SHP77 treated with DMSO at 0.1 percent for 48 hours (cell line): Measurements from ENCODE around the gene NME2.
A peak's percentile ranks its signal among the peaks of the same experiment; 100 is the strongest.
"Not testable (repeated sequence)": the region's sequence is repeated elsewhere in the genome, so short reads cannot be mapped to it uniquely, and the experiment has no call there.

Experiments used
- DNase-seq: peaks from one replicate; lab custom pipeline; 2025; lab: John Stamatoyannopoulos, UW

Gene NME2

DNA sequence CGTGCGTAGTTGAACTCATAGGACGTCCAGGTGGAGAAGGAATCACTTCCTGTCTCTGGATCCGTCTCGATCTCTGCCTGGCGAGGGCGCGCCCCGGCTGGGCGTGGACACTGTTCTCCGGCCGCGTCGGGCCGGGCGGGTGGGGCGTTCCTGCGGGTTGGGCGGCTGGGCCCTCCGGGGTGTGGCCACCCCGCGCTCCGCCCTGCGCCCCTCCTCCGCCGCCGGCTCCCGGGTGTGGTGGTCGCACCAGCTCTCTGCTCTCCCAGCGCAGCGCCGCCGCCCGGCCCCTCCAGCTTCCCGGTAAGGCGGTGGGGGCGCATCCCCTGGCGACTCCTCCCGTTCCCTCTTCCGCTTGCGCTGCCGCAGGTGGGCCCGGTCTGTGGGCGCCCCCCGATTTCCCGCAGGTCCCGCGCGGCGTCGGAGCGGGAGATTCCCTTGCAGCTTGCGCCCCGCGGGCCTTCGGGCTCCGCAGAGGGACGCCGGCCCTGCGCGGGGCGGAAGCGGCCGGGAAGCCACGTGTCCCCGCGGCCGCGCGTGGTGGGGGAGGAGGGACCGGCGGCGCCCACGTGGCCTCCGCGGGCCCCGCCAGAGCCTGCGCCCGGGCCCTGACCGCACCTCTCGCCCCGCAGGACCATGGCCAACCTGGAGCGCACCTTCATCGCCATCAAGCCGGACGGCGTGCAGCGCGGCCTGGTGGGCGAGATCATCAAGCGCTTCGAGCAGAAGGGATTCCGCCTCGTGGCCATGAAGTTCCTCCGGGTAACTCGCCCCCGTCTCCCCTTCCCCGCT, at the start of gene NME2:
Gene NME2, plus strand, starts transcription at position 214 of the 789 bp plus-strand sequence. Its CDS starts 420 bp downstream, at position 634.
- DNase-seq = peak; percentile 82

DNA sequence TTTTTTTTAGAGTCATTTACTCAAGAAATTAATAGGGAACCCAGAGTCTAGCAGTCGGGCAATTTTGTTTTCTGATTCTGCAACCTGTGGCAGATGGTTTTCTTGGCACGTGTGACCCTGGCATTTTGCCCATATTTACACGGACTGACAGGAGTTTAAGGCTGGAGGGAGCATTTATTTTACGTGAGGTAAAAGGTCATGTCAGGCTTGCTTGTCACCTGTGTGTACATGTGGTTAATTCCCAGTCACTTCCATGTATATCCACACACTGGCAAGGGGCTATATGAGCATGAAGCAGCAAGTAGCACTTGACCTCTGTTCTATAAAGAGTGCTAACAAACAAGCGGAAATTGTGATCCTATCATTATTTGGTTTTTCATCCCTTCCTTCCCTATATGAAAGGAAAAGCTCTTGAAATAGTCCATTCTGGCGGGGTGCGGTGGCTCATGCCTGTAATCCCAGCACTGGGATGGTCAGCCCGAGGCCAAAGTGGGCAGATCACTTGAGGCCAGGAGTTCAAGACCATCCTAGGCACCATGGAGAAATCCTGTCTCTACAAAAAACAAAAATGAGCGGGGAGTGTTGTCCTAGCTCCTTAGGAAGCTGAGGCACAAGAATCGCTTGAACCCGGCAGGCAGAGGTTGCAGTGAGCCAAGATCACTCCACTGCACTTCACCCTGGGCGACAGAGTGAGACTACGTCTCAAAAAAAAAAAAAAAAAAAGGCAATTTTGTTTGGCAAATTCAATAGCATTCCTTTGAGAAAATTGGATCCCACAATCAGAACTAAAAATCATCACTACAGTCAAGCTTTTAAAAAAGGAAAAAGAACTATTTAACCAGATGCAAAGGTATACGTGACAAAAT, 47.6 kb upstream of the NME2 start:
- DNase-seq = peak; percentile 98

DNA sequence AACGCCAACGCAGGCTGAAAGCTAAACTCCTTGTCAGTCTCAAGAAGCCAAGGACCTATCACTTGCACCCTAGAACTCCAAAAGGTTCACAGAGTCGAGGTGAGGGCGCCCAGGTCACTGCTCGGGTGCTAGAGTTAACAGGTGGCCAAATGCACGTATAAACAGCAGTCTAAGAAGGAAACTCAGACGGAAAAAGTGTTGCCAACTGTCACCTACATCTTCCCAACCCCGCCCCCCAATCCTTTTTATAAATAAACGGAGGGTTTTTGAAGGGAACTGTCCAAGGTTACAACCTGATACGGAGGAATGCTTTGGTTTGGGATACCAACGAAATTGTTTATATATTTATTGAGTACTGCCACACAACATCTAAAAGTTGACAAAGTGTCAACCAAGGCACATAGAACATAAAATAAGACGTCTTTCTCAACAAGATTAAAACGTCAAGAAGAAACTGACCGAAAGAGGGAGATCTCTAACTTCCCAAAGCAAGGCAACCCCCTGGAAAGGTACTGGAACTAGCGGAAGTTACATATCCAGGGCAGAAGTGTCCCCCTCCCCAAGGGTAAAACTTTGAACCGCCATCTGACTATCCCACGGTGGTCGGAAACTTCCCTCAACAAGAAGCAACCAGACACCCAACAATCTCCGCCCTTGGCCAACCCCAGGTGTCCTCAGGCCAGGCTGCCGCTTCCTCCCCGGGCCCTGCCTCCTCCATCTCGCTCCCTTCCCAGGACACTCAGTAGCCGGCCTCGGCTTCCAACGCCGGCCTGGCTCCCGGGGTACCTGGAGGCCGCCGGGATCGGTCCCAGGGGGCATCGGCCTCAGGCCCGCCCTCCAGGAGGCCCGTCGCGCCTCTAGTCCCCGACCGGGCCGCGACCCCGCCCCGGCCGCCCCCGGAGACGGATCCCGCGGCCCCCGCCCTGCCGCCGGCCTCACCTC, 46.5 kb upstream of the NME2 start:
- no peak for DNase-seq

DNA sequence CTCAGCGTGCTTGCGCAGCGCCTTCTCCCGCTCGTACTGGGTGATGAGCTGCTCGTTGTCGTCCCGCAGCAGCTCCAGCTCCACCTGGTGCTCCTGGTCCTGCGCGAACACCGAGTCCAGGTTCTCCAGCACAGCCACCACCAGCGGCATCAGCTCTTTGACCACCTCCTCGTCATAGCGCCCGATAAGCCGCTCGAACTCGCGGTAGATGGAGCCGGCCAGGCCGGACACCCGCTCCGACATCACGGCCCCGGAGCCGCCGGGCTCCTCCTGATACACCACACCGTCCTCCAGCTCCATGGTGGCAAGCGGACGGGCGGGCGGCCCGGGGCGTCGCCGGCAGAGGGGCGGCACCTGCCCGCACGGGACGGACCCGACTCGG, 45.9 kb upstream of the NME2 start:
- DNase-seq = peak; percentile 30

DNA sequence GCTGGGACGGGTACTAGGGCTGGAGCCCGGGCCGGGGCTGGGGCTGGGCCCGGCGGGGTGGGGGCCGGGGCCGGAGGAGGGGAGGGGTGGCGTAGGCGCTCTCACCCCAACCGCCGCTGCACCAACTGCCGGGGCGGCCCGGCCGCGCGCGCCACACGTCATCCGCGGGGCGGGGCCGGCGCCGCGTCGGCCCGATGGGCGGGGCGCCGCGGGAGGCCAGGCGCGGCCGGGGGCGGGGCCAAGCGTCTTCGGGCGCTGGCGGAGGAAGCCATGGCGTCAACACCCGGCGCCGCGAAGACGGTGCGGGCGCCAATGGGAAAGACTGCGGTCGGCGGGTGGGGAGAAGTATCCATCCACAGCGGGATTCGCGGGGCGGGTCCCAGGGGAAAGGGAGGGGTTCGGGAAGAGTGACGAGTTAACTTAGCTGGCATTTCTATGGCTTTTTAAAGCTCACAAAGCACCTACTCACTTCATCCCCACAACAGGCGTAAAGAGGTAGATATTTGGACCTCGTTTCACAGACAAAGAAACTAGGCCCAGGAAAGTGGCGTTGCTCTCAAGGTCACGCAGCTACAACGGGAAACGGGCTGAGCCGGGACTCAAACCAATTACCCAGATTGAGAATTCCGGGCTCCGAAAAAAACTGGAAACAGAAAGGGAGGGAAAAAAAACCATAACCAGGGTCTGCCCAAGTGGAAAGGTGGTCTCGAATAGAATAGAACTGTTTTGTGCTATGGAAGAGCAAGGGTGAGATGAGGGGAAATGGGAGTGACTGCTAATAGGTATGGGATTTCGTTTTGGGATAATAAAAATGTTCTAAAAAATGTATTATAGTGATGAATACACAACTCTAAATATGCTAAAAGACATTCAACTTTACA, 45.2 kb upstream of the NME2 start, which contains the start of gene SPAG9:
Gene SPAG9, minus strand, starts transcription at position 130 of the 881 bp plus-strand sequence. CDS start 212 bp downstream, outside the sequence.
- DNase-seq = peak; percentile 95

DNA sequence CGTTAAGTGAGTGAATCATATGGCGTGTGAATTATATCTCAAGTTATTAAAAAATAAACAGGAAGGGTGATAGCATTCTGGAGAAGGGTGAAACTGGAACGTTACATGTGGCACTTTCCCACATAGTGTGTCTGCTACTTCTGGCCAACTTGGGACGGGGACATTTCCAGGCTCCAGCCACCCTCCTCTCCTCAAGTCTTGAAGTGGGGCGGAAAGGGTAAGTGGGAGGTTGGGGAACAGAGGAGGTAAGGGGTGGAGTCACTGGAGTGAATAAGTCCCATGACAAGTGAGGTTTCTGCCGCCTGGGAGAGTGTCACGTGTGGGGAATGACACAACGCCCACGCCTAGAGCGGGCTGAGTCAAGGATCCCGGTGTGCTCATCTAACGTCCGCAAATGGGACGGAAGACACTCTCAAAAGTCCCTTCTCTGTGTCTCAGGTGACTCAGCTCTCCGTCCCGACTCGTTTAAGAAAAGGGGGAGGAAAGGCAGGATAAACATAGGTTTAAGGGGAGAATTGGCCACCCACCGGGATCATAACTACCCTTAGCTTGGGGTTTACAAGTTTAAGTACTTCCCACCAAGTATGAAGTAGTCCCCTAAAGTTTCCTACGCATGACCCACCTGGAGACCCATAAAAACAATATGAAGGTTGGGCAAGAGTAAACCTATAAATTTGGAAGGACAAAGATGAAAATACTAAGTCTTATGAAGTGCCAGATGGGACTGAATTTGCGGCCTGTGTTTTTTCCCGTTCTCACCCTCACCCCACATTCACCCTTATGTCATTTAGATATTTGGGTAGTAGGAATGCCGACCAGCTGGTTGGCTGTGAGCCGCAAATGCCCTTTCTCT, 44.4 kb upstream of the NME2 start:
- peak; percentile 54 for DNase-seq

DNA sequence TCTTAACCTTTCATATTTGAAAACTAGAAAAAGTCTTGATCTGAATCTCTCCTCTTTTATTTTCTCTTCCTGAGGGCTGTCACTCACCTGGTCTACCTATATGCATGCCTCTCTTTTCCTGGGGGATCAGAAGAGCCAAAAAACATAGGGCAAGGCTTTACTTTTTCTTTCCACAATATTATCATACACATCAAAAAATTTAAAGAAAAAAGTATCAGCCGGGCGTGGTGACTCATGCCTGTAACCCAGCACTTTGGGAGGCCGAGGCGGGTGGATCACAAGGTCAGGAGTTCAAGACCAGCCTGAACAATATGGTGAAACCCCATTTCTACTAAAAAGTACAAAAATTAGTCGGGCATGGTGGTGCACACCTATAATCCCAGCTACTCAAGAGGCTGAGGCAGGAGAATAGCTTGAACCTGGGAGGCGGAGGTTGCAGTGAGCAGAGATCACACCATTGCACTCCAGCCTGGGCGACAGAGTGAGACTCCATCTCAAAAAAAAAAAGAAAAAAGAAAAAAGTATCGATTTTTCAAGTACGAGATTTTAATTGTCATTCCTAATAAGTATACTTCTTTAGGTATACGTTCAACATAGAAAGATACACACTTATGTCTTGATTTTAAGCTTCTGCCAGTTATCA, 43.6 kb upstream of the NME2 start:
- not testable (repeated sequence) for DNase-seq

DNA sequence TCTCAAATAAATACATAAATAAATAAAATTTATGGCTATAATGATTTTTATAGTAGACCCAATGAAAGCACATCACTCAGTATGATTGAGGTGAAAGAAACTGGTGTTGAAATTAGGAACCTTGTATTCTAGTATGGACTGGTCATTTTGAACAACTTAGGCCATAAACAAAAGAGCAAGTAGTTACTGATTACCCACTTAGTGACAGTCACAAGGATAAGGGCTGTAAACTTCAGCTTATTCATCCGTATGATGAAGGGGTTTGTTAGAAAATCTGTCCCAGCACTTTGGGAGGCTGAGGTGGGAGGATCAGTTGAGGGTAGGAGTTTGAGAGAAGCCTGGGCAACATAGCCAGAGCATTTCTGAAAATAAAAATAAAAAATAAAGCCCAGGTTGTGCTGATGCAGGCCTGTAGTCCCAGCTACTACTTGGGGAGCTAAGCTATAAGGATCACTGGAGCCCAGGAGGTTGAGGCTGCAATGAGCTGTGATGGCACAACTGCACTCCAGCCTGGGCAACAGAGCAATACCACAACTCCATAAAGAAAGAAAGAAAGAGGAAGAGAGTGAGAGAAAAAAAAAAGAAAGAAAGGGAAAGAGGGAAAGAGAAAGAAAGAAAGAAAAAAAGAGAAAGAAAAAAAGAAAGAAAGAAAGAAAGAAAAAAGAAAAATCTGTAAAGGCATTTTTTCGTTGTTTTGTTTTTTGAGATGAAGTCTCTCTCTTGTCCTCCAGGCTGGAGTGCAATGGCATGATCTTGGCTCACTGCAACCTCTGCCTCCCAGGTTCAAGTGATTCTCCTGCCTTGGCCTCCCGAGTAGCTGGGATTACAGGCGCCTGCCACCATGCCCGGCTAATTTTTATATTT, 41.3 kb upstream of the NME2 start:
- DNase-seq = no peak

DNA sequence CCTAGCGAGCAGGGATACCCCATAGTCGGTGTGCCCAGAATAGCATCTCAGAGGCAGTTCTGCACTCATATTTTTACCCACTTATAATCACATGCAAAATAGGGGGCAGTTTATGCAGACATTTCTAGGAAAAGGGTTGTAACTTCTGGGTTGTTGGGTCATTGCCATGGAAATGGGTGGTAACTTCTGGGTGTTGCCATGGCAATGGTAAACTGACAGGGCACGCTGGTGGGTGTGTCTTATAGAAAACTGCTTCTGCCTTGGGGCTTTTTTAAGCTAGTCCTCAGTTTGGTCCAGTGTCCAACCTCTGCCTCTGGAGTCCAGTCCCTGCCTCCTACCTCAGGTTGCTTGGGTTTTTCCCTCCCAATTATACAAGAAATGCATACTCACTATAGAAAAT, 38.1 kb upstream of the NME2 start:
- DNase-seq = no peak

DNA sequence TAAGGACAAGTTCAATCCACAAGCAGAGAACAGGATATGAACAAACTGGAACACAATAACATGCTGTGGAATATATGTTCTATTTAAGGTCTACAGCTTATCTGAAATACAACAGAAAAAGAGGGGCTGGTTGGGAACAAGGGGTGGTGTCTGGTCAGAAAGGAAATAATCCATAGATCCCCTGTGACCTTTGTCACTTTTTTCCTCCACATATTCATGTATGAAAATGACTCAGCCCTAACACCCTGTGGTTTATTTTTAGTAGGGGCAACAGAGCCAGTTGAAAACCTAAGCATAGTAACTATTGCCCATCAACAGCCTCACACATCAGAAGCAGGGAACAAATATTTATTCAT, 33.3 kb upstream of the NME2 start:
- DNase-seq = no peak

DNA sequence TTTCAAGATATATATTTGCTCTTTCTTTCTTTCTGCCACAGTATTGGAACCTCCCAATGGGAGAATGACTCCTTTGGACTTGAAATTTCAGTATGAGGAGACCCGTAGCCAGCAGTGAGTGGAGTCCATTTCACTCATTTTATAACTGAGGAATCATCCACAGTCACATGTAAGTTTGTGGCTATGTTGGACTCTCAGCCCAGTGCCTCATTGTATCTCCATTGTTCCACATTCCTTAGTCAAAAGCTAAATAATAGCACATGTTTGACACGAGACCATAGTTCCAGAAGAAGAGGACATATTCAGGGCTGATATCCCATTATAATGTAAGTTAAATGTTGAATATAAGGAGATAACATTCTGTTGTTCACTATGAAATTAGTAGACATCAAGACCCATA, 32.8 kb upstream of the NME2 start:
- DNase-seq = no peak

DNA sequence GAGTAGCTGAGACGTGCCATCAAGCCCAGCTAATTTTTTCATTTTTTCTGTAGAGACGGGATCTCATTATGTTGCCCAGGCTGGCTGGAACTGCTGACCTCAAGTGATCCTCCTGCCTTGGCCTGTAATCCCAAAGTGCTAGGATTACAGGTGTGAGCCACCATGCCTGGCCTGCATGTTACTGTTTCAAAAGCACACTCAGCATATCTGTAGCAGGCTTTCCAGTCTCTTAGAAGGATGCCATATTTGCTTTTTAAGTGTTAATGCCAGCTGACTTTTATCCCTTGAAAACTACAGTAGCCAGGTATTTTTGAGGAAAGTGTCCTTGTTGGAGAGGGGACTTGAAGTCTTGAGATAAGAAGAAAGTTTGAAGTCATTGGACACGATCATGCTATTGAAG, 30.3 kb upstream of the NME2 start:
- no peak for DNase-seq

DNA sequence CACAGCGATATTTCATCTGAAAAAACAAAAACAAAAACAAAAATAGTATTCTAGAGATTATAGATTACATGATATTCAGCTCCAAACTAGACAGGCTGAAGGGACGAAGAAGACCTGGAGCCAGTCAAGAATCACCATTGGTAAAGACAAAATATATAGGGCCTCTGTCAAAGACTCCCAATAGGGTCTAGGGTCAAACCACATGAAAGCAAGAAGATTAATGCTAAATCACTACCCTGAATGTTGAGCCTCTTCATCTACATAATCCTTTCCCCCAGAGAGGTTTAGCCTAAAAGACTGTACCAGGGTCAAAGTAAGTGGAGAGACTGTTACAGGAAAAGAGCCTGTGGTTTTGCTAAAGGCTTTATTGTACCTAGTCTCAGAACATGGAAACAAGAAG, 23.6 kb upstream of the NME2 start:
- DNase-seq = no peak

DNA sequence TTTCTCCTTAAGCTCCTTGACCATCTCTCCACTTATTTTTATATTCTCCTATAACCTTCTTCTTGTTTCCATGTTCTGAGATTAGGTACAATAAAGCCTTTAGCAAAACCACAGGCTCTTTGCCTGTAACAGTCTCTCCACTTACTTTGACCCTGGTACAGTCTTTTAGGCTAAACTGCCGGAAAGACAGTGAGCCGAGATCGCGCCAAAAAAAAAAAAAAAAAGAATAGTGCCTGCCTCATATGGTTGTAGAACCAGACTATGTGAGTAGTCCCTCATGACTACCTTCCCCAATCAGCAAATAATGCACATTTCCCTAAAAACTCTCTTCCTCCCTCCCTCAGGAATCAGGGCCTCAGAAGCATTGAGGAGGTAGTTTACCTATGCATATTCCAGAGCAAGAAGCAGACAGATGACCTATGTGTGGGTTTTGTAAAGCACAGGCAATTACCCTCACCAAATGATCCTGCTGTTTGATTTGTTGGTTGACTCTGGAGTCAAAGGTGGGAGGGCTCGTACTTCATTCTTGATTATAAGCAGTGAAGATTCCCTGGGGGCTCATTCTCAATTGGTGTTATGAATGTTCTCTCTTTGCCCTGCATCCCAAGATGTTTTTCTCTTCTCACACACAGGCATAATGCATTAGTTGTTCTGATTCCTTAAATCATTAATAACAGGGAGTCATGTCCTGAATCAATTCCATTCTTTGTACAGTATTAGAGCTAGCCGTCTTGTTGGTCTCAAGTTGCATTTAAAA, 21.8 kb upstream of the NME2 start:
- DNase-seq = no peak

DNA sequence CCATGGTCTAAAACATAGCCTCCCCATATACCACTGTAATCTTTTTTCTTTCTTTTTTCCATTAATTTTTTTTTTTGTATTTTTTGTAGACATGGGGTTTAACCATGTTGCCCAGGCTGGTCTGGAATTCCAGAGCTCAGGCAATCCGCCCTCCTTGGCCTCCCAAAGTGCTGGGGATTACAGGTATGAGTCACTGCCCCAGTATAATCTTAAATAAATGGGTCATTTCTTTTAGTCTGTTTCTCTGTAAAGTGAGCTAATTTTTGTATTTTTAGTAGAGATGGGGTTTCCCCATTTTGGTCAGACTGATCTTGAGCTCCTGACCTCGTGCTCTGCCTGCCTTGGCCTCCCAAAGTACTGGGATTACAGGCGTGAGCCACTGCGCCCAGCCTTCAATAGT, 18.6 kb upstream of the NME2 start:
- DNase-seq = no peak

DNA sequence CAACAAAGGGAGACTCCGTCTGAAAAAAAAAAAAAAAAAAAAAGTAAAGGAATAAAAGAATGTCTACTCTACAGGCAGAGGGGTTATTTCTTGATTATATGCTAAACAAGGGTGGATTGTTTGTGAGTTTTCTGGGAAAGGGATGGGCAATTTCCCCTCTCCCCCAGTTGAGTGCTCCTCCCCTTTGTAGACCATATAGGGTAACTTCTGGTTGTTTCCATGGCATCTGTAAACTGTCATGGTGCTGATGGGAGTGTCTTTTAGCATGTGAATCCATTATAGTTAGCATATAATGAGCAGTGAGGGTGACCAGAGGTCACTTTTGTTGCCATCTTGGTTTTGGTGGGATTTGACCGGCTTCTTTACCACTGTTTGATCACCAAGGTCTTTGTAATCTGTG, 17.0 kb upstream of the NME2 start:
- no peak for DNase-seq

DNA sequence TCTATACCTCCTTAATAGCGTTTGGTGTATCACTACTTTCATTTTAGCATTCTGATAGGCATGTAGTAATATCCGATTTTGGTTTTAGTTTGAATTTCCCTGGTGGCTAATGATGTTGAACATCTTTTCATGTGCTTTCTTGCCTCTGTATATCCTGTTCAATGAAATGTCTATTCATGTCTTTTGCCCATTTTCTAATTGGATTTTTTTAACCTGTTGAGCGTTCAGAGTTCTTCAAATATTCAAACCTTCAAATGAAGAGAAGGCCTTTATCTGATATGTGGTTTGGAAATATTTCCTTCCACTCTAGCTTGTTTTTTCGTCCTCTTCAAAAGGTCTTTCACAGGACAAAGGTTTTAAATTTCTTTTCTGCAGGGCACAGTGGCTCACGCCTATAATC, 15.3 kb upstream of the NME2 start:
- no peak for DNase-seq

DNA sequence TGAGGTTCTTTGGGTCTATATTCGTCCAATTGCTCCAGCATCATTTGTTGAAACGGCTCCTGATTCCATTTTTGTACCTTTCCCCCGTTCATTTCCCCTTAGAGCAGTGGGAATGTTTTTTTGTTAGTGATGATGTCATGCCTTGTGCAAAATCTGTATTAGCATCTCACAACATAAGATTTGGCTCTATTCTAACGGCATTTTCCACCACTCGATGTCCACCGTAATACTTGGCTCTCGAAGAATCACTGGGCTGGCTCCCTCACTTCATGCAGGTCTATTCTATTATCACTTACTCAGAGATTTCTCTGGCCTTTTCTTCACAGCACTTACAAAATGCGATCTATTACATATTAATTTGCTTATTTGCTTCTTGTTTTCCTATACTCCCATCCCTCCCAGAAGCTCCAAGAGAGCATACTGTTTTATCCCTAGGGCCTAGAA, 13.4 kb upstream of the NME2 start:
- DNase-seq = peak; percentile 62
